VCaP (cell line): Measurements from ENCODE around the gene RGS2.

Experiments used
- H3K27ac ChIP-seq: fragments of 450-650 bp; 2 replicates; pipeline ENCODE4 v1.5.1; 2017
- CTCF ChIP-seq: fragments of 450-650 bp; conservative IDR thresholded peaks from 2 replicates; pipeline ENCODE4 v1.5.1; 2017; ENCODE audit warnings: mild to moderate bottlenecking, moderate library complexity

RGS2 gene

GRCh38 chr1:192807211-192808162 lies 1.4 kb upstream of the RGS2 start:
- TF ChIP-seq CTCF: peak; percentile 70
- H3K27ac ChIP-seq: peak overlapping the region; percentile 68; the same call in 1 of the 2 replicates

GRCh38 chr1:192808163-192808517 lies 699 bp upstream of the RGS2 start:
- peak overlapping the region; percentile 68 for H3K27ac ChIP-seq
- TF ChIP-seq CTCF: no peak

- H3K27ac ChIP-seq: peak overlapping the region; percentile 68
- no peak for TF ChIP-seq CTCF
Measured at GRCh38 chr1:192809307-192810252, 741 bp downstream of the RGS2 start.

- peak overlapping the region; percentile 5; the same call in 1 of the 2 replicates for H3K27ac ChIP-seq
- no peak for TF ChIP-seq CTCF
Measured at GRCh38 chr1:192810253-192810880, 1.5 kb downstream of the RGS2 start.

GRCh38 chr1:192811006-192811405 lies 2.2 kb downstream of the RGS2 start:
- 0 out of 2 replicates have a peak overlapping the region, but pooled peaks have one; percentile 5 for H3K27ac ChIP-seq
- TF ChIP-seq CTCF: no peak

GRCh38 chr1:192811594-192812239 lies 2.9 kb downstream of the RGS2 start:
- no peak overlapping the region for H3K27ac ChIP-seq
- no peak for TF ChIP-seq CTCF
